ENCODE data around the gene RERGL. TPM values are rescaled to one million over a fixed set of nuclear protein-coding genes. Genes with fewer than 3 reads are reported as not detected.

The RERGL gene
- total and polyA plus RNA-seq, 9 donors, result 0.48 to 62.9 (median 5.7) TPM

GRCh38 chr12:18084080-18084479, 5.9 kb downstream of the RERGL start:
- intact Hi-C loops (cut with DNase I), result no loop called here
- DNase-seq, result no peak
- no peaks in the 10 kb centered on the region for H3K4me1 ChIP-seq (ENCODE audit: insufficient read depth)
- H3K9me3 ChIP-seq, result no peaks in the 10 kb centered on the region
- no peak overlapping the region for H3K27ac ChIP-seq
- TF ChIP-seq CTCF (IDR thresholded peaks at IDR 0.05), result no peak
- no peak for TF ChIP-seq POLR2A (IDR thresholded peaks at IDR 0.05)
- no peak for TF ChIP-seq EP300 (IDR thresholded peaks at IDR 0.05)
- no peaks in the 10 kb centered on the region for H3K36me3 ChIP-seq
- H3K4me3 ChIP-seq, result no peak overlapping the region
- H3K27me3 ChIP-seq, result no peaks in the 10 kb centered on the region
- WGBS, 3 donors, result 74 to 77% (median 74%) methylated on average over 3 of the region's 3 CpGs

DNA sequence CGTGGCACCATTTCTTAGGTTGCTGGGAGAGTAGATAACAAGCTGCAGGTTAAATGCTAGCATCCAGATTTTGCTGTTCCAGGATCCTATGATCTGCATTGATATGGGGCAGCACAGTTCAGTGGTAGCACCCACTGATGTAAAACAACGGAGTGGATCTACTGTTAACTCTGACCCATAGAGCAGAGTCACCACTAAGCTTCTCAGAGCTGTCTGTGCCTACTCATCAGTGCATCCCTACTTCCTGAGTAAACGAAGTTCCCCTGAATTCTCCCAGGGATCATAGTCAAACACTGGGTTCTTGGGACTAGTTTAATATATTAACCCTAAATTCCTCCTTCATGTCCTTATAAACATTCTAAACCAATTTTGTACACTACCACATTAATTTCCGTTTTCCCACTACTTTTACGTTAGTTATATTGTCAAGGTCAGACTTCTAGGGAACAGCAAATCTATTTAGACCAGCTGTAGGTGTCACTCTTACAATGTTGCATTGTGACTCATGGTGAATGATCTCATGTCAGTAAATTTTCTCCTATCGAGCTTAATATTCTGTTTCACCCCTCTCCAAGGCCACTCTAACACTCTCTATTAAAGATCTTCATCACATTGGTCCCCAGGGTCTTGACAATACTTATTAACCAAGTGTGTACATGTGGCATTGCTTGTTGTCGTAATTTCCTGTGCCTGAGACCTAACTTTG, 10.3 kb downstream of the RERGL start:
- 67 to 73% (median 68%) methylated on average over 7 of the region's 7 CpGs for WGBS, 3 donors
- no peaks in the 10 kb centered on the region for H3K9me3 ChIP-seq
- no peaks in the 10 kb centered on the region for H3K4me1 ChIP-seq (ENCODE audit: insufficient read depth)
- DNase-seq, result no peak
- no peaks in the 10 kb centered on the region for H3K27me3 ChIP-seq
- H3K4me3 ChIP-seq, result no peak overlapping the region
- peaks cover under 1% of the 10 kb centered on the region for H3K36me3 ChIP-seq
- H3K27ac ChIP-seq, result no peak overlapping the region
- TF ChIP-seq EP300 (IDR thresholded peaks at IDR 0.05) (no peak), CTCF (IDR thresholded peaks at IDR 0.05) (no peak), POLR2A (IDR thresholded peaks at IDR 0.05) (no peak)
- intact Hi-C loops (cut with DNase I), result no loop called here

GRCh38 chr12:18074001-18074400, 16.0 kb downstream of the RERGL start:
- no peak overlapping the region for H3K27ac ChIP-seq
- no peak for TF ChIP-seq POLR2A (IDR thresholded peaks at IDR 0.05)
- peaks cover 3% of the 10 kb centered on the region for H3K36me3 ChIP-seq
- H3K4me1 ChIP-seq (ENCODE audit: insufficient read depth), result no peaks in the 10 kb centered on the region
- intact Hi-C loops (cut with DNase I), result no loop called here
- H3K9me3 ChIP-seq, result no peaks in the 10 kb centered on the region
- 35 to 58% (median 36%) methylated on average over 3 of the region's 3 CpGs for WGBS, 3 donors
- no peak for DNase-seq
- H3K27me3 ChIP-seq, result no peaks in the 10 kb centered on the region
- no peak overlapping the region for H3K4me3 ChIP-seq

DNA sequence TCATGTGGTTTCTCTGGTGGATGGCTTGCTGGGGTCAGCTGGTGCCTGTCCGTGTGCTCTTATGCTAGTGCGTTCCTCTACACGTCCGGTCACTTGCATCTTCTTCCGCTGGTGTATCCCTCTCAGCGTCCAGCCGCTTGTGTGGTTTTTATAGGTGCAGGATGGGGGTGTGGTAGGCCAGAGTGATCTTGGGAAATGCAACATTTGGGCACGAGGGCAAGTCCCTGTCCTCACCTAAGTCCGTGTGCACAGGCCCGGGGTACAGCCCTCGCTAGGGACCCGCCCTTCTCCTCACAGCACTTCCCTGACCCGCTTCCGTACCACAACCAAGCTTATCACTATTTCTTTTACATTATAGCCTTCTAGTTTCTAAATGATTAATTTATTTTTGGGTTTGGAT, 17.3 kb downstream of the RERGL start:
- TF ChIP-seq EP300 (IDR thresholded peaks at IDR 0.05) (no peak), CTCF (IDR thresholded peaks at IDR 0.05) (no peak)
- Histone ChIP-seq H3K4me3 (no peak overlapping the region), H3K27ac (no peak overlapping the region), H3K27me3 (no peaks in the 10 kb centered on the region), H3K9me3 (no peaks in the 10 kb centered on the region), H3K4me1 (ENCODE audit: insufficient read depth) (no peaks in the 10 kb centered on the region), H3K36me3 (peaks cover 3% of the 10 kb centered on the region)
- no peak for DNase-seq
- intact Hi-C loops (cut with DNase I), result no loop called here
- 80 to 89% (median 86%) methylated on average over 14 of the region's 14 CpGs for WGBS, 3 donors

DNA sequence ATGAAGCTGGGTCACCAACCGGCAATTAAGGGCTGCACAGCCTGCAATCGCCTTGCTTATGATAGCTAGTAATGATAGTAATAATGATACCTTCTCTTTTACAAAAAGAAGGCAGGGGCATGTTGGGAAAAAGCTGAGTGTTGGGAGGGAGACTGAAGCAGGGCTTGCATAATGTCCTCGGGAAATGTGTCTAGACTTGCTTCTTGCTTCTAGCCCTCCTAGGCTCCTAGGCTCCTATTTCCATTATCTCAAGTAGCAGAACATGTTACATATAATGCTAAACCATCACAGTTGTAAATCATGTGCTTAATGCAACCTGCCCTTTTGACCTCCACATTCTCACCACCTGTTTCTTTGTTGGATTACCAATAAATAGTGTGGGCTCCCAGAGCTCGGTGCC, 18.7 kb downstream of the RERGL start:
- intact Hi-C loops (cut with DNase I), result no loop called here
- Histone ChIP-seq H3K27me3 (no peaks in the 10 kb centered on the region), H3K4me1 (ENCODE audit: insufficient read depth) (no peaks in the 10 kb centered on the region), H3K36me3 (peaks cover 3% of the 10 kb centered on the region), H3K4me3 (no peak overlapping the region), H3K27ac (no peak overlapping the region), H3K9me3 (no peaks in the 10 kb centered on the region)
- WGBS, 3 donors, result 81 to 83% (median 83%) methylated on average over 4 of the region's 4 CpGs
- TF ChIP-seq CTCF (IDR thresholded peaks at IDR 0.05) (no peak), POLR2A (IDR thresholded peaks at IDR 0.05) (no peak), EP300 (IDR thresholded peaks at IDR 0.05) (no peak)
- no peak for DNase-seq

Data from ovary (tissue), 9 donors.